Astrocyte (in vitro differentiated cells and primary cell): ENCODE data around the gene PBRM1.

Experiments used
- CTCF ChIP-seq: IDR thresholded peaks from 2 replicates; pipeline ENCODE4 v1.5.1; 2011; ENCODE audit warnings: low read depth, mild to moderate bottlenecking, inconsistent platforms, low read length, moderate library complexity; ENCODE audit not compliant: insufficient read depth
- EZH2 ChIP-seq: IDR thresholded peaks from 2 replicates; pipeline ENCODE4 v1.6.1; 2012; ENCODE audit warnings: mild to moderate bottlenecking, low read length, inconsistent platforms; ENCODE audit not compliant: insufficient read depth

- TF ChIP-seq CTCF (no peak), EZH2 (no peak)
Measured at GRCh38 chr3:52524258-52524751, 161.4 kb downstream of the PBRM1 start.
